ENCODE measurements around the gene MAD1L1. TPM values are rescaled to one million over a fixed set of nuclear protein-coding genes. Genes with fewer than 3 reads are reported as not detected.

MAD1L1 gene
- total RNA-seq, 1 experiment from 2014 or later: 43.8 TPM

GRCh38 chr7:2164646-2165045 lies 68.1 kb downstream of the MAD1L1 start:
- Mint-ChIP-seq H3K36me3 (peaks cover 16% of the 10 kb centered on the region), H3K4me3 (no peak overlapping the region), H3K4me1 (peaks cover 26% of the 10 kb centered on the region), H3K27ac (peak overlapping the region; percentile 75), H3K27me3 (ENCODE audit: low read depth) (no peaks in the 10 kb centered on the region; the same call in 1 of the 2 replicates), H3K9me3 (no peaks in the 10 kb centered on the region)
- DNase-seq (ENCODE audit: low spot score) (no peak), ATAC-seq (no peak)
- ChIA-PET POLR2A (no interaction called here), CTCF (interaction anchor here (1.4 kb wide), 1 partner anchor 30 kb away, joined by 3 read pairs; no protein-coding TSS in a partner anchor)
- TF ChIP-seq NFATC4 (CRISPR knock-in tag; IDR thresholded peaks at IDR 0.05) (no peak), FOXP4 (CRISPR knock-in tag; IDR thresholded peaks at IDR 0.05) (no peak), TEAD1 (CRISPR knock-in tag; IDR thresholded peaks at IDR 0.05) (no peak), ATF2 (CRISPR knock-in tag; IDR thresholded peaks at IDR 0.05; ENCODE audit: borderline replicate concordance, low read depth) (no peak)

GRCh38 chr7:2163600-2164555 lies 68.9 kb downstream of the MAD1L1 start:
- no peak for TF ChIP-seq E2F5 (CRISPR knock-in tag; IDR thresholded peaks at IDR 0.05)
- no peak for TF ChIP-seq ZNF317 (CRISPR knock-in tag; IDR thresholded peaks at IDR 0.05; ENCODE audit: borderline replicate concordance, low read depth)
- TF ChIP-seq MLX (CRISPR knock-in tag; IDR thresholded peaks at IDR 0.05): no peak
- TF ChIP-seq ZBTB43 (CRISPR knock-in tag; IDR thresholded peaks at IDR 0.05): no peak
- no peak for TF ChIP-seq SMAD3 (CRISPR knock-in tag; IDR thresholded peaks at IDR 0.05; ENCODE audit: borderline replicate concordance)
- TF ChIP-seq CREM (CRISPR knock-in tag; IDR thresholded peaks at IDR 0.05): no peak
- TF ChIP-seq ZNF671 (CRISPR knock-in tag; IDR thresholded peaks at IDR 0.05): no peak
- no peak for TF ChIP-seq CBFB (CRISPR knock-in tag; IDR thresholded peaks at IDR 0.05; ENCODE audit: low read depth)
- TF ChIP-seq ATF6 (CRISPR knock-in tag; IDR thresholded peaks at IDR 0.05): no peak
- TF ChIP-seq AFF4 (CRISPR knock-in tag; IDR thresholded peaks at IDR 0.05; ENCODE audit: borderline replicate concordance): no peak
- H3K4me3 Mint-ChIP-seq: no peak overlapping the region
- H3K4me1 Mint-ChIP-seq: peaks cover 30% of the 10 kb centered on the region
- H3K9me3 Mint-ChIP-seq: no peaks in the 10 kb centered on the region
- ChIA-PET POLR2A (no interaction called here), CTCF (interaction anchor here (1.4 kb wide), 1 partner anchor 31 kb away, joined by 3 read pairs; no protein-coding TSS in a partner anchor)
- ATAC-seq: no peak
- H3K36me3 Mint-ChIP-seq: peaks cover 15% of the 10 kb centered on the region
- no peak for DNase-seq (ENCODE audit: low spot score)
- H3K27ac Mint-ChIP-seq: peak overlapping the region; percentile 88
- no peaks in the 10 kb centered on the region; the same call in 1 of the 2 replicates for H3K27me3 Mint-ChIP-seq (ENCODE audit: low read depth)
